Smooth muscle cell (in vitro differentiated cells): ENCODE results near the gene HSPB6. TPM values are rescaled to one million over a fixed set of nuclear protein-coding genes. Genes with fewer than 3 reads are reported as not detected.

Experiments
- DNase-seq: peaks from one replicate; lab custom pipeline; 2025; ENCODE audit not compliant: unreplicated experiment; lab: John Stamatoyannopoulos, UW
- H2AFZ ChIP-seq: fragments of 200-600 bp; sonication (generic); 2 replicates; pipeline ENCODE4 v1.6.0; 2016; ENCODE audit warnings: antibody characterized with exemption, low read depth, mild to moderate bottlenecking
- H3F3A ChIP-seq: fragments of 200-600 bp; sonication (generic); 2 replicates; pipeline ENCODE4 v1.6.0; 2017; ENCODE audit warnings: antibody characterized with exemption, low read depth
- H3K27ac ChIP-seq: fragments of 200-600 bp; sonication (generic); 2 replicates; pipeline ENCODE4 v1.5.1; 2016; ENCODE audit warnings: low read depth, mild to moderate bottlenecking
- H3K27me3 ChIP-seq: fragments of 200-600 bp; sonication (generic); 2 replicates; pipeline ENCODE4 v1.6.1; 2016; ENCODE audit warnings: low read depth, mild to moderate bottlenecking
- H3K36me3 ChIP-seq: fragments of 200-600 bp; sonication (generic); 2 replicates; pipeline ENCODE4 v1.5.1; 2016; ENCODE audit warnings: low read depth
- H3K4me1 ChIP-seq: fragments of 200-600 bp; sonication (generic); 2 replicates; pipeline ENCODE4 v1.5.1; 2016; ENCODE audit warnings: low read depth
- H3K4me2 ChIP-seq: fragments of 200-600 bp; sonication (generic); 2 replicates; pipeline ENCODE4 v1.6.0; 2016; ENCODE audit warnings: mild to moderate bottlenecking
- H3K4me3 ChIP-seq: fragments of 200-600 bp; sonication (generic); 2 replicates; pipeline ENCODE4 v1.5.1; 2016; ENCODE audit warnings: mild to moderate bottlenecking
- H3K79me2 ChIP-seq: fragments of 200-600 bp; sonication (generic); 2 replicates; pipeline ENCODE4 v1.6.0; 2016; ENCODE audit warnings: low read depth, mild to moderate bottlenecking
- H3K9ac ChIP-seq: fragments of 200-600 bp; sonication (generic); 2 replicates; pipeline ENCODE4 v1.6.0; 2016; ENCODE audit warnings: low read depth
- H3K9me3 ChIP-seq: fragments of 200-600 bp; sonication (generic); replicated peaks from 2 replicates; pipeline ENCODE4 v1.5.1; 2016; ENCODE audit warnings: low read depth
- H4K20me1 ChIP-seq: fragments of 200-600 bp; sonication (generic); 2 replicates; pipeline ENCODE4 v1.6.0; 2016; ENCODE audit warnings: low read depth
- WGBS: methylation state at CpG from one replicate; pipeline ENCODE4 v1.1.7; 2016; ENCODE audit warnings: low lambda C conversion rate; 5-methylcytosine and 5-hydroxymethylcytosine counted together
- polyA plus RNA-seq: library from polyadenylated mRNA; unstranded; fragments of >200 nt; fragmentation: Nextera tagmentation; extraction: Ambion mirVana; gene quantifications from 2 replicates; pipeline ENCODE4 v1.2.1, GENCODE V29; 2016
- total RNA-seq: library from RNA; depleted of rRNA; stranded (reverse); fragments of >200 nt; gene quantifications from 2 replicates; pipeline ENCODE4 v1.2.3, GENCODE V29; 2014
- TF ChIP-seq, protein P1 (sequence below): fragments of 200-600 bp; sonication (generic); IDR thresholded peaks from 2 replicates; pipeline ENCODE4 v1.5.1; 2017; ENCODE audit warnings: borderline replicate concordance, mild to moderate bottlenecking, antibody characterized with exemption; ENCODE audit not compliant: insufficient read depth, poor library complexity, severe bottlenecking

The HSPB6 gene
- total and polyA plus RNA-seq, 2 experiments from 2014 or later: 19.1 to 254 TPM

DNA sequence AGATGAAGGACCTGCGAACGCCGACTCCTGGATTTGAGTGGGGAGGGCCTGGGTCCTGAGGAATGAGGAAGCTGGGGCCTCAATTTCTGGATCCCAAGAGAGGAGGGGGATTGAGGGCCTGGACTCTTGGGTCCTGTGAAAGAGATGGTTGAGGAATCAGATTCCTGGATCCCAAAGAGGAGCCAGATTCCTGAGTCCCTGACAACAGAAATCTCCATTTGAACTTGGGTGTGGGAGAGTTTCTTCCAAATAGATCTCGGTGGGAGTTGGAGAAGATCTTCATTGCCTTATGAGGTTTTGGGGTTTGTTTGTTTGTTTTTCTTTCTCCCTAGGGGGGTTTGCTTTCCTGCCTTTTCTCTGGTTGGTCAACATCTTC, 10.8 kb downstream of the HSPB6 start:
- H3K9me3 ChIP-seq: no peaks in the 10 kb centered on the region
- DNase-seq: no peak
- no peaks in the 10 kb centered on the region for H3K27me3 ChIP-seq
- no peaks in the 10 kb centered on the region for H3K36me3 ChIP-seq
- H3K4me3 ChIP-seq: peak overlapping the region; percentile 83
- peaks cover 39% of the 10 kb centered on the region for H3K79me2 ChIP-seq
- H4K20me1 ChIP-seq: no peaks in the 10 kb centered on the region
- TF ChIP-seq, protein P1, sequence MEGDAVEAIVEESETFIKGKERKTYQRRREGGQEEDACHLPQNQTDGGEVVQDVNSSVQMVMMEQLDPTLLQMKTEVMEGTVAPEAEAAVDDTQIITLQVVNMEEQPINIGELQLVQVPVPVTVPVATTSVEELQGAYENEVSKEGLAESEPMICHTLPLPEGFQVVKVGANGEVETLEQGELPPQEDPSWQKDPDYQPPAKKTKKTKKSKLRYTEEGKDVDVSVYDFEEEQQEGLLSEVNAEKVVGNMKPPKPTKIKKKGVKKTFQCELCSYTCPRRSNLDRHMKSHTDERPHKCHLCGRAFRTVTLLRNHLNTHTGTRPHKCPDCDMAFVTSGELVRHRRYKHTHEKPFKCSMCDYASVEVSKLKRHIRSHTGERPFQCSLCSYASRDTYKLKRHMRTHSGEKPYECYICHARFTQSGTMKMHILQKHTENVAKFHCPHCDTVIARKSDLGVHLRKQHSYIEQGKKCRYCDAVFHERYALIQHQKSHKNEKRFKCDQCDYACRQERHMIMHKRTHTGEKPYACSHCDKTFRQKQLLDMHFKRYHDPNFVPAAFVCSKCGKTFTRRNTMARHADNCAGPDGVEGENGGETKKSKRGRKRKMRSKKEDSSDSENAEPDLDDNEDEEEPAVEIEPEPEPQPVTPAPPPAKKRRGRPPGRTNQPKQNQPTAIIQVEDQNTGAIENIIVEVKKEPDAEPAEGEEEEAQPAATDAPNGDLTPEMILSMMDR: no peak
- peak overlapping the region; percentile 100 for H3K9ac ChIP-seq
- no peaks in the 10 kb centered on the region for H3F3A ChIP-seq
- peaks cover 9% of the 10 kb centered on the region for H3K4me1 ChIP-seq
- H2AFZ ChIP-seq: no peak overlapping the region
- H3K27ac ChIP-seq: peak overlapping the region; percentile 100
- WGBS: 1% methylated on average over 4 of the region's 4 CpGs
- peak overlapping the region; percentile 94 for H3K4me2 ChIP-seq

GRCh38 chr19:35745328-35746086, 11.3 kb downstream of the HSPB6 start, which contains the start of the genes PSENEN and U2AF1L4:
TSS of gene PSENEN (plus strand) at chr19:35745651. CDS start at chr19:35745931, 280 bp downstream.
TSS of gene U2AF1L4 (minus strand) at chr19:35745418. CDS start at chr19:35745391, 27 bp downstream.
- 1% methylated on average over 40 of the region's 40 CpGs for WGBS
- peak within 1 kb of the TSS; percentile 100 for H3K27ac ChIP-seq
- no peaks in the 10 kb centered on the region for H4K20me1 ChIP-seq
- peak within 1 kb of the TSS; percentile 100 for H3K9ac ChIP-seq
- TF ChIP-seq, protein P1: no peak
- H3K4me2 ChIP-seq: peak within 1 kb of the TSS; percentile 94
- peak within 1 kb of the TSS; percentile 83 for H3K4me3 ChIP-seq
- H2AFZ ChIP-seq: no peak within 1 kb of the TSS
- H3K36me3 ChIP-seq: no peaks in the 10 kb centered on the region
- H3K79me2 ChIP-seq: peaks cover 34% of the 10 kb centered on the region
- no peaks in the 10 kb centered on the region for H3K9me3 ChIP-seq
- no peaks in the 10 kb centered on the region for H3F3A ChIP-seq
- DNase-seq: peak; percentile 82
- no peaks in the 10 kb centered on the region for H3K27me3 ChIP-seq
- H3K4me1 ChIP-seq: peaks cover 9% of the 10 kb centered on the region

GRCh38 chr19:35744430-35745327, 12.2 kb downstream of the HSPB6 start:
- Histone ChIP-seq H3K27me3 (no peaks in the 10 kb centered on the region), H3K4me3 (peak overlapping the region; percentile 83), H3F3A (no peaks in the 10 kb centered on the region), H2AFZ (no peak overlapping the region), H3K9ac (peak overlapping the region; percentile 100), H3K36me3 (no peaks in the 10 kb centered on the region), H3K4me1 (peaks cover 14% of the 10 kb centered on the region), H4K20me1 (no peaks in the 10 kb centered on the region), H3K79me2 (peaks cover 32% of the 10 kb centered on the region), H3K9me3 (no peaks in the 10 kb centered on the region), H3K4me2 (peak overlapping the region; percentile 94), H3K27ac (peak overlapping the region; percentile 100)
- TF ChIP-seq, protein P1: peak; percentile 26
- DNase-seq: peak; percentile 82
- WGBS: 12% methylated on average over 40 of the region's 41 CpGs
